OCI-LY3 (cell line): ENCODE data around the gene CDH4.

Experiments used
- CTCF ChIP-seq: fragments of 200-600, 300-600 bp; sonication (generic); IDR thresholded peaks from 2 replicates; pipeline ENCODE4 v1.5.1; 2014; ENCODE audit warnings: antibody characterized with exemption, low read length, low read depth
- EZH2phosphoT487 ChIP-seq: fragments of 200-600 bp; shearing (Covaris generic); IDR thresholded peaks from 2 replicates; pipeline ENCODE4 v1.6.1; 2018; ENCODE audit warnings: antibody characterized with exemption, mixed run types, low read depth

GRCh38 chr20:61753316-61753942 is 501.4 kb downstream of the CDH4 start:
- no peak for TF ChIP-seq CTCF
- TF ChIP-seq EZH2phosphoT487: no peak
